Breast epithelium (tissue), 3 donors: ENCODE measurements around the gene FHL5.

Experiments
- POLR2A ChIP-seq: fragments of 450-650 bp; IDR thresholded peaks from one replicate; pipeline ENCODE4 v1.6.1; 2016; ENCODE audit warnings: antibody characterized with exemption, mild to moderate bottlenecking, moderate library complexity
- TF ChIP-seq, protein P1 (sequence below), 3 donors: fragments of 450-650 bp; IDR thresholded peaks; one replicate each; pipeline ENCODE4 v1.5.1; 2016 to 2017; ENCODE audit warnings: antibody characterized with exemption in 3 of 3, mild to moderate bottlenecking in 3 of 3, moderate library complexity in 3 of 3

DNA sequence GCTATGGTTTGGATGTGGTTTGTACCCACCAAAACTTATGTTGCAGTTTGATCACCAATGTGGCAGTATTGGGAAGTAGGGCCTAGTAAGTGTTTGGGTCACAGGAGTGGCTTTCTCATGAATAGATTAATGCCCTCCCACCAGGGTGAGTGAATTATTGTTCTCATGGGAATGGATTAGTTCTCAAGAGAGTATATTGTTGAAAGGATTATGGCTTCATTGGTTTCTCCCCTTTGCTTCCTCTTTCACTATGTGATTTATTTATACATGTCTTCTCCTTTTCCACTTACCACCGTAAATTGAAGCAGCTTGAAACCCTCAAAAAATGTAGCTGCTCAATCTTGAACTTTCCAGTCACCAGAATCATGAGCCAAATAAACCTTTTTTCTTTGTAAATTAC lies 30.5 kb upstream of the FHL5 start:
- TF ChIP-seq POLR2A: no peak
- TF ChIP-seq, protein P1, sequence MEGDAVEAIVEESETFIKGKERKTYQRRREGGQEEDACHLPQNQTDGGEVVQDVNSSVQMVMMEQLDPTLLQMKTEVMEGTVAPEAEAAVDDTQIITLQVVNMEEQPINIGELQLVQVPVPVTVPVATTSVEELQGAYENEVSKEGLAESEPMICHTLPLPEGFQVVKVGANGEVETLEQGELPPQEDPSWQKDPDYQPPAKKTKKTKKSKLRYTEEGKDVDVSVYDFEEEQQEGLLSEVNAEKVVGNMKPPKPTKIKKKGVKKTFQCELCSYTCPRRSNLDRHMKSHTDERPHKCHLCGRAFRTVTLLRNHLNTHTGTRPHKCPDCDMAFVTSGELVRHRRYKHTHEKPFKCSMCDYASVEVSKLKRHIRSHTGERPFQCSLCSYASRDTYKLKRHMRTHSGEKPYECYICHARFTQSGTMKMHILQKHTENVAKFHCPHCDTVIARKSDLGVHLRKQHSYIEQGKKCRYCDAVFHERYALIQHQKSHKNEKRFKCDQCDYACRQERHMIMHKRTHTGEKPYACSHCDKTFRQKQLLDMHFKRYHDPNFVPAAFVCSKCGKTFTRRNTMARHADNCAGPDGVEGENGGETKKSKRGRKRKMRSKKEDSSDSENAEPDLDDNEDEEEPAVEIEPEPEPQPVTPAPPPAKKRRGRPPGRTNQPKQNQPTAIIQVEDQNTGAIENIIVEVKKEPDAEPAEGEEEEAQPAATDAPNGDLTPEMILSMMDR (IDR thresholded peaks at IDR 0.05): no peak
